ENCODE data around the gene RRP7A.
A peak's percentile ranks its signal among the peaks of the same experiment; 100 is the strongest.
"Not testable (repeated sequence)": the region's sequence is repeated elsewhere in the genome, so short reads cannot be mapped to it uniquely, and the experiment has no call there.

RRP7A gene, protein sequence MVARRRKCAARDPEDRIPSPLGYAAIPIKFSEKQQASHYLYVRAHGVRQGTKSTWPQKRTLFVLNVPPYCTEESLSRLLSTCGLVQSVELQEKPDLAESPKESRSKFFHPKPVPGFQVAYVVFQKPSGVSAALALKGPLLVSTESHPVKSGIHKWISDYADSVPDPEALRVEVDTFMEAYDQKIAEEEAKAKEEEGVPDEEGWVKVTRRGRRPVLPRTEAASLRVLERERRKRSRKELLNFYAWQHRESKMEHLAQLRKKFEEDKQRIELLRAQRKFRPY

GRCh38 chr22:42519525-42520401 is at the start of gene RRP7A:
TSS of gene RRP7A (minus strand) at chr22:42519796. CDS start at chr22:42519786, 10 bp downstream.
- ATAC-seq = peak; percentile 87

DNA sequence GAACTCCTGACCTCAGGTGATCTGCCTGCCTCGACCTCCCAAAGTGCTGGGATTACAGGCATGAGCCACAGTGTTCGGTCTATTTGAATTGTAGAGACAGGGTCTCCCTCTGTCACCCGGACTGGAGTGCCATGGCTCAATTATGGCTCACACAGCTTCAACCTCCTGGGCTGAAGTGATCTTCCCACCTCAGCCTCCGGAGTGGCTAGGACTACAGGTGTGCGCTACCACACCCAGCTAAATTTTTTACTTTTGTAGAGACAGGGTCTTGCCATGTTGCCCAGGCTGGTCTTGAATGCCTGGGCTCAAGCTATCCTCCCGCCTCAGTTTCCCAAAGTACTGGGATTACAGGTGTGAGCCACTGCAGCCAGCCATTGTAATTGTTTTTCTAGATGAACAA is 48.4 kb upstream of the RRP7A start:
- not testable (repeated sequence) for DNase-seq, ATAC-seq

More at GRCh38 chr22:42519525-42520401, at the start of gene RRP7A:
- peak; percentile 96 for DNase-seq

- ATAC-seq = no peak
- no peak for DNase-seq
Measured at GRCh38 chr22:42565956-42566355, 46.4 kb upstream of the RRP7A start.

DNA sequence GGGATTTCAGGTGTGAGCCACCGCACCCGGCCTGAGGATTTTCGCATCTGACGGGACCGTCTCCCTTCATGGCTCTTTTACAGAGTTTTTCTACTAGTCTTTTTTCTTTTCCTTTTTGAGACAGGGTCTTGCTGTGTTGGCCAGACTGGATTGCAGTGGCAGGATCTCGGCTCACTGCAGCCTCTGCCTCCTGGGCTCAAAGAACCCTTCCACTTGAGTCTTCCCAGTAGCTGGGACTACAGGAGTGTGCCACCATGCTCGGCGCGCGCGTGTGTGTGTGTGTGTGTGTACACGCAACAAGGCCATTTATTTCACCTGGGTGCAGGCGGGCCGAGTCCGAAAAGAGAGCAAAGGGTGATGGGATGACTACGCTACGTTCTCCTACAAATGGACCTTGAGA is 45.1 kb upstream of the RRP7A start:
- ATAC-seq (no peak), DNase-seq (no peak)

DNA sequence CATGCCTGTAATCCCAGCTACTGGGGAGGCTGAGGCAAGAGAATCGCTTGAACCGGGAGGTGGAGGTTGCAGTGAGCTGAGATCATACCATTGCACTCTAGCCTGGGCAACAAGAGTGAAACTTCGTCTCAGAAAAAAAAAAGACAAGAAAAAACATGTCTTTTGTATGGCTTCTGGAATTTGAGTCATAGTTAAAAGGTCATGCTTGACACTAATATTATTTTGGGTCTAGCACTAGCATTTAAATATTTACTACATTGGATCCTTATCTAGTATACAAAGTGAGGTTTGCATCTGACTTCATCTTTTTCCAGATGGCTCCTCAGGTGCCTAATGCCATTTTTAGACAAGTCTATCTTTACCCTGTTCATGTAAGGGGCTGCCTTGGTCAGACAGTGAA is 44.3 kb upstream of the RRP7A start:
- not testable (repeated sequence) for DNase-seq, ATAC-seq

GRCh38 chr22:42562684-42563083 is 43.1 kb upstream of the RRP7A start:
- DNase-seq (no peak), ATAC-seq (no peak)

GRCh38 chr22:42562279-42562678 is 42.7 kb upstream of the RRP7A start:
- DNase-seq = no peak
- peak; percentile 10 for ATAC-seq

GRCh38 chr22:42561856-42562255 is 42.3 kb upstream of the RRP7A start:
- ATAC-seq (no peak), DNase-seq (no peak)

GRCh38 chr22:42560781-42561180 is 41.2 kb upstream of the RRP7A start:
- DNase-seq (peak; percentile 37), ATAC-seq (peak; percentile 55)

- no peak for ATAC-seq
- no peak for DNase-seq
Measured at GRCh38 chr22:42560381-42560780, 40.8 kb upstream of the RRP7A start.

DNA sequence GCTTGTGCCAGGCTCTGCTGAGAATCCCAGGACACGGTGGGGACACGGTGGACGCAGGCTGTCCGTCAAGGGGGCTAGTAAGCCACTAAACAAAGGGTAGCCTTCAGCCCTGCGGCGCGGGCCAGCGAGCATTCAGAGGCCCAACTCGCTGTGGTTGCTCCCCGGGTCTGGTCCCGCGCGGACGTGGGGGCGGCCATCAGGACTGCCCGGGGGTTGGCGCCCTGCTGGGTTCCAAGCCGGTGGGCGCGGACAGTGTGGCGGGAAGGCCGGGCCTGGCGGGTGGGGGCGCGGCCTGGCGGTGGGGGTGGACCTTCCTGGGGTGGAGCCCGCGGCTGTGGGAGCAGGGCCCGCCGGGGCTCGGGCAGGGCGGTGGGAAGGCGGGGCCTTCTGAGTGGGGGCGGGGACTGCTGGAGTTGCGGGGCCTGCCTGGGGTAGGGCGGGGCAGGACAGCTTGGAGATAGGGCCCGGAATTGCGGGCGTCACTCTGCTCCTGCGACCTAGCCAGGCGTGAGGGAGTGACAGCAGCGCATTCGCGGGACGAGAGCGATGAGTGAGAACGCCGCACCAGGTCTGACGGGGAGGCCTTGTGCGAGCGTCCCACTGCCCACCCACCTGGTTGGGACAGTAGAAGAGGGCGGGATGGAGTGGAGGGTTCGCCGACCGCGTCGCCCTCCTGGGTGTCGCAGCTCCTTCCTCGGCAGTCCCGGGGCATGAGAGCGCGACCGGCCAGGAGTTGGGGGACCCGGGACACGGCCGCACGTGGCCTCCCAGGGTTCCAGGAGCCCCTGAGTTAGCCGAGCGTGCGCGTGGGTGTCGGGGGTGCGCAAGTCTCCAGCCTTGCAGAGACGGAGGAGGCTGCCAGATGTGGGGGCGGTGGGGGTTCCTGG is 34.1 kb upstream of the RRP7A start, which contains the start of gene SERHL2:
TSS of gene SERHL2 (plus strand) at position 482 of the 887 bp plus-strand sequence. CDS start at position 547, 65 bp downstream.
- peak; percentile 97 for ATAC-seq
- DNase-seq = peak; percentile 97

- ATAC-seq, DNase-seq: not testable (repeated sequence)
Measured at GRCh38 chr22:42552294-42552647, 32.7 kb upstream of the RRP7A start.

DNA sequence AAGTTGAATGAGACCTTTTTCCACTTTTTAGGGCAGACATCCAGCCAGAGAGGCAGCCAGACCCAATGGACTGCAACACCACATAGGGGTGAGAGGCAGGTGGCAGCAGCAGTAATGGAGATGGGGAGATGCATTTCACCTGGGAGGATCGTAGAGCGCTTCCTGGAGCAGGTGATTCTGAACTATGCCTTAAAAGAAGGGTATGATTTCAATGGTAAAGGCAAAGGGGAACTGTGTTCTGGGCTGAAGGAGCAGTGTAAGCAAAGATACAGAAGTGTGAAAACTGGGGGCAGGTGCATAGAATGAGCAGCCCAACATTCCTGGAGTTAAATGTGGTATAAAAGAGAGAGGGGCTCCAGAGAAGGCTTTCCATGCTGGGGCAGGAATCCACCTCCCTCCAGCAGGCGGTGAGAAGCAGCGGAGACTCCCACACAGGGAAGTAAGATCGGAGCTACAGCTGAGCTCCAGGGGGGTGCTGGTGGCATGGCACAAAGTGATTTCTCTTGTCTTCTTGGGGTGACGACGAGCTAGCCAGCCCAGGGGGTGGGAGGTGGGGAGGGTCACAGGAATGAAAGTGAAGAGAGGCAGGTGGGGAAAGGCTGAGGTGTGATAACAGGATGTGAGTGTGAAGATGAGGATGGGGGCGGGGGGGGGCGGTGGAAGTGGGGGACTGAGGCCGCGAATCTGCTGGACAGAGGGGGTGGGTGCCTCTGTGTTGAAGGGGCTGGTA is 29.9 kb upstream of the RRP7A start:
- ATAC-seq (no peak), DNase-seq (no peak)

- ATAC-seq (no peak), DNase-seq (no peak)
Measured at GRCh38 chr22:42548597-42549330, 29.2 kb upstream of the RRP7A start.

DNA sequence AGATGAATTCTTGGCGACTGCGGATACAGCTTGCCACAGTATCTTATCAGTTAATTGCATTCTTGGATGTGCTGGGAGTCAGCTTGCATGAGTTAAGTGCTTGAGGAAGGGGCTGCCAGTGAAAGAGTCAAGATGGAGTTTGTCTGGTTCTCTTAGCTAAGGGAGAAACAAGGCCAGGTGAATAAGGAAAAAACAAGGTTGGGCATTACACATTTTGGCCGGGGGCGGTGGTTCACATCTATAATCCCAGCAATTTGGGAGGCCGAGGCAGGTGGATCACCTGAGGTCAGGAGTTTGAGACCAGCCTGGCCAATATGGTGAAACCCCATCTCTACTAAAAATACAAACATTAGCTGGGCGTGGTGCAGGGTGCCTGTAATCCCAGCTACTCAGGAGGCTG is 28.5 kb upstream of the RRP7A start:
- not testable (repeated sequence) for DNase-seq, ATAC-seq

DNA sequence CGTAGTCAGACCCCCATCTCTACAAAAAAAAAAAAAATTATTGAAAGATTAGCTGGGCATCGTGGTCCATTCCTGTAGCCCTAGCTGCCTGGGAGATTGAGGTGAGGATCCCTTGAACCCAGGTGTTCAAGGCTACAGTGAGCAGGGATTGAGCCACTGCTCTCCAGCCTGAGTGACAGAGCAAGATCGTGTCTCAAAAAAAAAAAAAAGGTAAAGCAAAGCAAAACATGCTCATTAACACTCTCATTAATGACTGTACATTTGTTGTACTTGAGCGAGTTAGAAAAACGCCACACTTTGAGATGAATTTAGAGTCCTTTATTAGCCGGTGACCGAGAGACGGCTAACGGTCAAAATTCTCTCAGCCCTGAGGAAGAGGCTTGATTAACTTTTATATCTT is 28.0 kb upstream of the RRP7A start:
- DNase-seq (no peak), ATAC-seq (no peak)

DNA sequence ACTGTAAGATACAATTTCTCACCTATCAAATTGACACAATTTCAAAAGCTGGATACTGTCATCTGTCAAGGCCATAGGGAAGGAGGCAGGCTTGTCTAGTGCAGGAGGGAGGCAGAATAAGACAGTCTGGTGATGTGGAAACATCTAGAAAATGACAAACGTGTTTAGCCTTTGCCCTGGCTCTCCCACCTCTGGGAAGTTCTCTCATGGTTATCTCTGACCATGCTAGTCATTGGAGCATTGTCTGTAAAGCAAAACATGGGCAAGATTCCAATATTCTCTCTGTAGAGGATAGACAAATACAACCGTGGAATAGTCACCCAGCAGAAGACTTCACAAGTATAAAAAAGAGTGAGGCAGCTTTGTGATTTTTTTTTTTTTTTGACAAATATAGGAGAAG is 25.1 kb upstream of the RRP7A start:
- DNase-seq = no peak
- ATAC-seq = no peak

DNA sequence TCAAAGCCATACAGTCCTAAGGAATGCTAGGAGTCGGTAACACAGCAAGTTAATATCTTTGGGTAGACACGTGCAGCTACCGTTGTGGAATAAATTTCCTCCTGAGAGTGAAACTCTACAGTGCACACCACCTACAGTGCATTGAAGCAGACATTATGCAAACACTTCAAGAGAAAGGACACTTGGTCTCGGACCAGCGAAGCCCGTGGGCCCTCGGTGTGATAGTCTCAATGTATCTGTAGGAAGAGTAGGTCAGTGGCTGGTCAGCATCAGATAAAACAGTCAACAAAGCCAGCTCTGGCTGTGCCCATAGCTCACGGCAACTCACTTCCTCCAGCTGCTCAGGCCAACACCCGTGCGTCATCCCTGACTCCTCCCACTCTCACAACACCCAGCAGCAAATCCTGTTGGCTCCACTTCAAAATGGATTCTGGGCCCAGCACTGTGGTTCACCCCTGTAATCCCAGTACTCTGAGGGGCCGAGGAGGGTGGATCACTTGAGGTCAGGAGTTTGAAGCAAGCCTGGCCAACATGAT is 19.7 kb upstream of the RRP7A start:
- not testable (repeated sequence) for ATAC-seq, DNase-seq

DNA sequence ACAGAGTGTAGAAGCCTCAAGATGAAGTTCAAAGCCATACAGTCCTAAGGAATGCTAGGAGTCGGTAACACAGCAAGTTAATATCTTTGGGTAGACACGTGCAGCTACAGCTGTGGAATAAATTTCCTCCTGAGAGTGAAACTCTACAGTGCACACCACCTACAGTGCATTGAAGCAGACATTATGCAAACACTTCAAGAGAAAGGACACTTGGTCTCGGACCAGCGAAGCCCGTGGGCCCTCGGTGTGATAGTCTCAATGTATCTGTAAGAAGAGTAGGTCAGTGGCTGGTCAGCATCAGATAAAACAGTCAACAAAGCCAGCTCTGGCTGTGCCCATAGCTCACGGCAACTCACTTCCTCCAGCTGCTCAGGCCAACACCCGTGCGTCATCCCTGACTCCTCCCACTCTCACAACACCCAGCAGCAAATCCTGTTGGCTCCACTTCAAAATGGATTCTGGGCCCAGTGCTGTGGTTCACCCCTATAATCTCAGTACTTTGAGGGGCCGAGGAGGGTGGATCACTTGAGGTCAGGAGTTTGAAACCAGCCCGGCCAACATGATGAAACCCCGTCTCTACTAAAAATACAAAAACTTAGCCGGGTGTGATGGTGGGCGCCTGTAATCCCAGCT is 17.7 kb upstream of the RRP7A start:
- DNase-seq = not testable (repeated sequence)
- ATAC-seq = peak; percentile 60

DNA sequence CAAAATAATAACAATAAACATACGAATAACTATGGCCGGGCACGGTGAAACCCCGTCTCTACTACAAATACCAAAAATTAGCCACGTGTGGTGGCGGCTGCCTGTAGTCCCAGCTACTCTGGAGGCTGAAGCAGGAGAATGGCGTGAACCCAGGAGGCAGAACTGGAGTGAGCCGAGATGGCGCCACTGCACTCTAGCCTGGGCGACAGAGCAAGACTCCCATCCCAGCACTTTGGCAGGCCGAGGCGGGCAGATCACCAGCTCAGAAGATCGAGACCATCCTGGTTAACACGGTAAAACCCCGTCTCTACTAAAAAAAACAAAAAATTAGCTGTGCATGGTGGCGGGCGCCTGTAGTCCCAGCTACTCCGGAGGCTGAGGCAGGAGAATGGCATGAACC is 17.0 kb upstream of the RRP7A start:
- ATAC-seq, DNase-seq: not testable (repeated sequence)

All from stimulated activated naive CD8-positive, alpha-beta T cell treated with anti-CD3 and anti-CD28 coated beads, Interleukin-15, Interleukin-2, amounts not matched to agents 100 U/mL and 50 U/mL, for 24 hours (primary cell).